Neural progenitor cell (in vitro differentiated cells): ENCODE results near the gene CLEC4D. TPM values are rescaled to one million over a fixed set of nuclear protein-coding genes. Genes with fewer than 3 reads are reported as not detected.

ENCODE experiments used
- DNase-seq: peaks from one replicate; pipeline ENCODE4 v3.0.0-alpha.2; 2016; ENCODE audit warnings: low spot score
- H2AFZ ChIP-seq: fragments of 200-600 bp; sonication (generic); replicated peaks from 2 replicates; pipeline ENCODE4 v1.6.1; 2016; ENCODE audit warnings: antibody characterized with exemption
- H3F3A ChIP-seq: fragments of 200-600 bp; sonication (generic); 2 replicates; pipeline ENCODE4 v1.6.1; 2016; ENCODE audit warnings: antibody characterized with exemption, low read depth
- H3K27ac ChIP-seq: fragments of 200-600 bp; sonication (generic); 2 replicates; pipeline ENCODE4 v1.5.1; 2016; ENCODE audit warnings: mild to moderate bottlenecking
- H3K27me3 ChIP-seq: fragments of 200-600 bp; sonication (generic); 2 replicates; pipeline ENCODE4 v1.6.1; 2016; ENCODE audit warnings: mild to moderate bottlenecking, moderate library complexity
- H3K36me3 ChIP-seq: fragments of 200-600 bp; sonication (generic); 2 replicates; pipeline ENCODE4 v1.5.1; 2016
- H3K4me1 ChIP-seq: fragments of 200-600 bp; sonication (generic); 2 replicates; pipeline ENCODE4 v1.6.1; 2016; ENCODE audit warnings: mixed run types
- H3K4me2 ChIP-seq: fragments of 200-600 bp; sonication (generic); 2 replicates; pipeline ENCODE4 v1.6.1; 2016
- H3K4me3 ChIP-seq: fragments of 200-600 bp; sonication (generic); 2 replicates; pipeline ENCODE4 v1.5.1; 2016
- H3K79me2 ChIP-seq: fragments of 200-600 bp; sonication (generic); 2 replicates; pipeline ENCODE4 v1.6.1; 2016; ENCODE audit warnings: low read depth
- H3K9ac ChIP-seq: fragments of 200-600 bp; sonication (generic); 2 replicates; pipeline ENCODE4 v1.6.1; 2016
- H3K9me3 ChIP-seq: fragments of 200-600 bp; sonication (generic); 2 replicates; pipeline ENCODE4 v1.5.1; 2016; ENCODE audit warnings: low read depth
- H4K20me1 ChIP-seq: fragments of 200-600 bp; sonication (generic); 2 replicates; pipeline ENCODE4 v1.6.1; 2016; ENCODE audit warnings: low read depth
- H3K27ac Mint-ChIP-seq: 3 replicates; pipeline ENCODE4 v1.8.0; 2021; ENCODE audit warnings: mixed read lengths
- H3K27me3 Mint-ChIP-seq: 2 replicates; pipeline ENCODE4 v1.8.0; 2022; ENCODE audit warnings: low read depth, mild to moderate bottlenecking, inconsistent platforms, moderate library complexity, mixed read lengths; ENCODE audit not compliant: insufficient read depth
- H3K36me3 Mint-ChIP-seq: 3 replicates; pipeline ENCODE4 v1.8.0; 2021; ENCODE audit warnings: mixed read lengths
- H3K4me1 Mint-ChIP-seq: 3 replicates; pipeline ENCODE4 v1.8.0; 2021; ENCODE audit warnings: mixed read lengths
- H3K4me3 Mint-ChIP-seq: 3 replicates; pipeline ENCODE4 v1.8.0; 2021; ENCODE audit warnings: mild to moderate bottlenecking, moderate library complexity, mixed read lengths
- H3K9me3 Mint-ChIP-seq: 3 replicates; pipeline ENCODE4 v1.8.0; 2020; ENCODE audit warnings: mixed read lengths
- CTCF ChIP-seq: fragments of 200-600 bp; sonication (generic); IDR thresholded peaks from 2 replicates; pipeline ENCODE4 v1.5.1; 2017; ENCODE audit warnings: antibody characterized with exemption, mild to moderate bottlenecking
- EZH2 ChIP-seq: fragments of 200-600 bp; sonication (generic); IDR thresholded peaks from 2 replicates; pipeline ENCODE4 v1.6.1; 2017; ENCODE audit warnings: antibody characterized with exemption, mild to moderate bottlenecking, moderate library complexity
- EZH2phosphoT487 ChIP-seq: fragments of 200-600 bp; sonication (generic); IDR thresholded peaks from 2 replicates; pipeline ENCODE4 v1.6.1; 2017; ENCODE audit warnings: antibody characterized with exemption
- total RNA-seq: library from RNA; depleted of rRNA; stranded (reverse); fragments of >200 nt; gene quantifications from 2 replicates; pipeline ENCODE4 v1.2.3, GENCODE V29; 2015; ENCODE audit warnings: low replicate concordance

Gene CLEC4D
- total RNA-seq, result 0.19 TPM in 2 replicates

GRCh38 chr12:8513256-8513655 is at the start of gene CLEC4D:
TSS of gene CLEC4D (plus strand) at chr12:8513503. CDS start at chr12:8513733, 230 bp downstream.
- H3K27ac ChIP-seq, result no peak within 1 kb of the TSS
- no peak within 1 kb of the TSS for H3K27ac Mint-ChIP-seq
- H3K9me3 ChIP-seq, result no peaks in the 10 kb centered on the region
- no peaks in the 10 kb centered on the region for H3F3A ChIP-seq
- TF ChIP-seq EZH2 (no peak), EZH2phosphoT487 (no peak), CTCF (no peak)
- no peak within 1 kb of the TSS for H3K4me2 ChIP-seq
- H3K4me3 Mint-ChIP-seq, result no peak within 1 kb of the TSS
- no peaks in the 10 kb centered on the region for H3K4me1 ChIP-seq
- H2AFZ ChIP-seq, result no peak within 1 kb of the TSS
- no peaks in the 10 kb centered on the region for H3K79me2 ChIP-seq
- H4K20me1 ChIP-seq, result no peaks in the 10 kb centered on the region
- H3K27me3 Mint-ChIP-seq, result peaks cover 2% of the 10 kb centered on the region
- no peak within 1 kb of the TSS for H3K9ac ChIP-seq
- no peaks in the 10 kb centered on the region for H3K36me3 ChIP-seq
- no peak for DNase-seq
- no peaks in the 10 kb centered on the region for H3K36me3 Mint-ChIP-seq
- no peak within 1 kb of the TSS for H3K4me3 ChIP-seq
- no peaks in the 10 kb centered on the region for H3K27me3 ChIP-seq
- no peaks in the 10 kb centered on the region for H3K9me3 Mint-ChIP-seq
- peaks cover 9% of the 10 kb centered on the region for H3K4me1 Mint-ChIP-seq

GRCh38 chr12:8465301-8465996 is 47.9 kb upstream of the CLEC4D start:
- Histone ChIP-seq H3K27ac (no peak overlapping the region), H3K36me3 (no peaks in the 10 kb centered on the region), H3K4me3 (no peak overlapping the region), H3K79me2 (no peaks in the 10 kb centered on the region), H3K9me3 (peaks cover 6% of the 10 kb centered on the region), H3K4me2 (no peak overlapping the region), H2AFZ (no peak overlapping the region), H4K20me1 (no peaks in the 10 kb centered on the region), H3F3A (peaks cover 13% of the 10 kb centered on the region), H3K27me3 (no peaks in the 10 kb centered on the region), H3K9ac (no peak overlapping the region), H3K4me1 (peaks cover 11% of the 10 kb centered on the region)
- Mint-ChIP-seq H3K36me3 (no peaks in the 10 kb centered on the region), H3K4me1 (peaks cover 3% of the 10 kb centered on the region), H3K27ac (no peak overlapping the region), H3K27me3 (peaks cover 3% of the 10 kb centered on the region), H3K9me3 (peaks cover 10% of the 10 kb centered on the region), H3K4me3 (no peak overlapping the region)
- DNase-seq, result no peak
- TF ChIP-seq EZH2 (no peak), CTCF (no peak), EZH2phosphoT487 (no peak)

GRCh38 chr12:8466241-8466640 is 47.1 kb upstream of the CLEC4D start:
- TF ChIP-seq EZH2phosphoT487 (no peak), CTCF (no peak), EZH2 (no peak)
- Histone ChIP-seq H2AFZ (no peak overlapping the region), H3K4me1 (peaks cover 11% of the 10 kb centered on the region), H3F3A (peaks cover 13% of the 10 kb centered on the region), H3K27me3 (no peaks in the 10 kb centered on the region), H3K79me2 (no peaks in the 10 kb centered on the region), H3K27ac (no peak overlapping the region), H3K9me3 (peaks cover 6% of the 10 kb centered on the region), H3K9ac (no peak overlapping the region), H3K4me2 (no peak overlapping the region), H3K4me3 (no peak overlapping the region), H3K36me3 (peaks cover 4% of the 10 kb centered on the region), H4K20me1 (no peaks in the 10 kb centered on the region)
- H3K4me1 Mint-ChIP-seq, result peaks cover 3% of the 10 kb centered on the region
- DNase-seq, result no peak
- H3K27ac Mint-ChIP-seq, result no peak overlapping the region
- peaks cover 3% of the 10 kb centered on the region for H3K27me3 Mint-ChIP-seq
- H3K9me3 Mint-ChIP-seq, result peaks cover 10% of the 10 kb centered on the region
- no peaks in the 10 kb centered on the region for H3K36me3 Mint-ChIP-seq
- no peak overlapping the region for H3K4me3 Mint-ChIP-seq
